Mesodermal cell (in vitro differentiated cells): Measurements from ENCODE around the gene ACBD4.

Source experiments
- H3K27ac ChIP-seq: 2 replicates; pipeline ENCODE4 v1.7.0; 2013; ENCODE audit warnings: mild to moderate bottlenecking, low read depth, low read length, moderate library complexity; ENCODE audit not compliant: severe bottlenecking
- H3K36me3 ChIP-seq: 2 replicates; pipeline ENCODE4 v1.7.1; 2013; ENCODE audit warnings: mild to moderate bottlenecking, low read length, moderate library complexity; ENCODE audit not compliant: control insufficient read depth, insufficient read depth
- H3K4me1 ChIP-seq: one replicate; pipeline ENCODE4 v1.7.1; 2013; ENCODE audit warnings: mild to moderate bottlenecking, low read length; ENCODE audit not compliant: insufficient read depth, control insufficient read depth, poor library complexity, severe bottlenecking
- H3K4me3 ChIP-seq: 2 replicates; pipeline ENCODE4 v1.7.0; 2013; ENCODE audit warnings: low read length, control low read depth, mild to moderate bottlenecking; ENCODE audit not compliant: insufficient read depth, poor library complexity, severe bottlenecking; ENCODE audit errors: extremely low read depth
- H3K9me3 ChIP-seq: 2 replicates; pipeline ENCODE4 v1.7.1; 2013; ENCODE audit warnings: mild to moderate bottlenecking, low read length, moderate library complexity; ENCODE audit not compliant: control insufficient read depth
- WGBS, 2 experiments: methylation state at CpG; one replicate each; pipeline ENCODE4 v1.1.5; 2013; ENCODE audit warnings: missing lambda C conversion rate in 2 of 2; ENCODE audit not compliant: insufficient coverage in 2 of 2; 5-methylcytosine and 5-hydroxymethylcytosine counted together

ACBD4 gene

GRCh38 chr17:45104497-45104896, 31.0 kb upstream of the ACBD4 start:
- Histone ChIP-seq H3K4me3 (no peak overlapping the region), H3K9me3 (no peaks in the 10 kb centered on the region), H3K27ac (no peak overlapping the region), H3K36me3 (peaks cover 89% of the 10 kb centered on the region), H3K4me1 (no peaks in the 10 kb centered on the region)
- WGBS, 2 experiments: 95 to 97% methylated on average over 3 to 6 of the region's 6 CpGs

DNA sequence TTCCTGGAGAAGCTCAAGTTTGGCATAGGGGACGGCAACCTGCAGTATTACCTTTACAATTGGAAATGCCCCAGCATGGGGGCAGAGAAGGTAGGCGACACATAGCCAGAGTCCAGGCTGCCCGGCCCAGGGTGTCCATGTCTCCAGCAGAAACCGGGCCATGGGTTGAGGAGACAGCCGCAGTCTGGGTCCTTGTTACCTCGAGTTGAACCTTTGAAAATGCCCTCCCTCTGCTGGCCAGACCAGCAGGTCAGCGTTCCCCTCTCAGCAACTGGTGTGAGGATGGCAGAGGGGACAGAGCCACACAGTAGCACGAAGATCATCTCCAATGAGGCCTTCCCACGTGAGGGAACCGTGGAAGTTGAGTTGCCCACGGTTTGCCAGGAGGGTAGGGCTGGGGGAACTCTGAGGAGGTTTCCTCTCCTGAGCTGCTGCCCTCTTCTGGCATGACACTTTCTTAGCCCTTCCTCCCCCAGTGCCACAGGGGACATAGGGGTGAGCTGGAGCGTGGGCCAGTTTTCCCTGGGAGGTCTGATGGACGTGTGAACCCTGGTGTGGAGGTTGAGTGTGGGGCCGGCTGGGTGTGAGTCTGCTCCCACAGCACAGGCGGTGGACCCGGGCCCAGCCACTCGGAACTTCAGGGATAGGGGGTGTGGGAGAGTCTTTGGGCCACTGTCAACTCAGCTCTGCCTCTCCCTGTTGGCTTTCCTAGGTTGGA, 30.4 kb upstream of the ACBD4 start:
- no peaks in the 10 kb centered on the region for H3K4me1 ChIP-seq
- no peak overlapping the region for H3K4me3 ChIP-seq
- H3K27ac ChIP-seq: no peak overlapping the region
- 95% methylated on average over 11 to 15 of the region's 17 CpGs for WGBS, 2 experiments
- no peaks in the 10 kb centered on the region for H3K9me3 ChIP-seq
- H3K36me3 ChIP-seq: peaks cover 83% of the 10 kb centered on the region

DNA sequence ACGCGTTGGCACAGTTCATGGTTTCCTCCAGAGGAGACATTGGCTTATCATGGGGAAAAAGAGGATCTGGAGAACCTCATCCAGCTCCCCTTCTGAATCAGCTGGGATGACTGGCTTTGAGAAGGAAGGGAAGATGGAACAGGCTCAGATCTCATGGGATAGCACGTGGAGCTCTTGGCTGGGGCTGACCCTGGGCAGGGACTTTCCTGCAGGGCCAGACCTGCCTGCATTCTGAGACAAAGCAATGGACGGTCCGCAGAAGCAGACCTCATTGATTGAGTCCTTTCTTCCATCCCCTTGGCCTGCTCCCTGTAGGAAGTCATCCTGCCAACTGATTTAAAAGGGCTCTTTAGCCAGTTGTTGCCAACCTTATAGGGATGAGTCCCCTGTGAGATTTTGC, 29.4 kb upstream of the ACBD4 start:
- H3K27ac ChIP-seq: no peak overlapping the region
- H3K36me3 ChIP-seq: peaks cover 80% of the 10 kb centered on the region
- WGBS, 2 experiments: 97 to 100% methylated on average over 3 to 5 of the region's 5 CpGs
- no peak overlapping the region for H3K4me3 ChIP-seq
- no peaks in the 10 kb centered on the region for H3K4me1 ChIP-seq
- no peaks in the 10 kb centered on the region for H3K9me3 ChIP-seq

DNA sequence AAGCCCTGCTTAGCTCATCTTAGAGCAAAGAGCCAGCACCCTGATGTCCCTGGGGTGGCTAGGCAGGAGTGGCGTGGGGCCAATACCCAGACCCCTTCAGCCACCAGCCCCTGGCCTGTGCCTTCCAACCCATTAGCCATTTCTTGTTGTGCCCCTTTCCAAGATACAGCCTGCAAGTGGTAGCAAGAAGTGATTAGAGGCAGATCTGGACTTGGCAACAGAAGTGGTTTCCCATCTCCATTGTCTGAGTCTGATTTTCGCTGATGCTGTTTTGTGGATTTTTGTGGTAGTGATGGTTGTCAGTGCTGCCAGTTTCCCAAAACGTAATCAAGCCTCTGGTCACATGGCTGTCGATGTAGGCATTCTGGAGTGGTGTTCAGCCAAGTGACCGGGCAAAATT, 28.9 kb upstream of the ACBD4 start:
- 90 to 93% methylated on average over 4 to 5 of the region's 5 CpGs for WGBS, 2 experiments
- no peak overlapping the region for H3K27ac ChIP-seq

DNA sequence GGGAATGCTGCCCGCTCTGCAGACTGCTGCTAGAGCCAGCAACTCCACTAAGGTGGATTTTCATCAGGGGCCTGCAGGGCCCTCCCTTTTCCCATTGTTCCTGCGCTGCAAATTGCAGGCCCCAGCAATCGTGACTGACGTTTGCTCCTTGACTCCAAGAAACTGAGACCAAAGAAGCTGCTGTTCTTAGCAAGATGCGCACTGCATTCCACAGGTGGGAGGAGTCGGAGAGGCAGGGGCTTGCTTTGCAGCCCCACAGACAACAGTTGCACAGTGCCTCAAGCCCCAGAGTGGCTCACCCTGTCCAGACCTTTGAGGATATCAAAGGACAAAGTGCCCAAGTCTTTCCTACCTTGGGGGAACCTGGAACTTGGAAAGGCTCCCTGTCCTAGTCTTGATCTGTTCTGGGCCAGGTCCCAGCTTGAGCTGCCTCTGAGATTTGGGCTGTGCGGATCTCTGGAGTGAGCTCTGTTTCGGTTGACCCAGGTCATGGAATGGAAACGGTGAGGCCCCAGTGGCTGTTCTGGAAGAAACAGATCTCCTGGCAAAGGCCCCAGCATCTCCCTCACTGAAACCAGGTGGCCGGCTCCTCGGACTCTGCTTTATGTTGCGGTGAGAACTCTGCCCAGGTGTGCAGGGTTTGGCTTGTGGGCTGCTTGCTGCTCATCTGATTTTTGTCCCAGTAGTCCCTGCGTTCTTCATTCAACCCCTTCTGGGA, 28.0 kb upstream of the ACBD4 start:
- 92 to 96% methylated on average over 13 of the region's 13 CpGs for WGBS, 2 experiments
- Histone ChIP-seq H3K9me3 (no peaks in the 10 kb centered on the region), H3K4me3 (no peak overlapping the region), H3K4me1 (no peaks in the 10 kb centered on the region), H3K27ac (no peak overlapping the region), H3K36me3 (peaks cover 72% of the 10 kb centered on the region)

More for the DNA sequence above, 28.9 kb upstream of the ACBD4 start:
- Histone ChIP-seq H3K36me3 (peaks cover 78% of the 10 kb centered on the region), H3K4me1 (no peaks in the 10 kb centered on the region), H3K4me3 (no peak overlapping the region), H3K9me3 (no peaks in the 10 kb centered on the region)

DNA sequence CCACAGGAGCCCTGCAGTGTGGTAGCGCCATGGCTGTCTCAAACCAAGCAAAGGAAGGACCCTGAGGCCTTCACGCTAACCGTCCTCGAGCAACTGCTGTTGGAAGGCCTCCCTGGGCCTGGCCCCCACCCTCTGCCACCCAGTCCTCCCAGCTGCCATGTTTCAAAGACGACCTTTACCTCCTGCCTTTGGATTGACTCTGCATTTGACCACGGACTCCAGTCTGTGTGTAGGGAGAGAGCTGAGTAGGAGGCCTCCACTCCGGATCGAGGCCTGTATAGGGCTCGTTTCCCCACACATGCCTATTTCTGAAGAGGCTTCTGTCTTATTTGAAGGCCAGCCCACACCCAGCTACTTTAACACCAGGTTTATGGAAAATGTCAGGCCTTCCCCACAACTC, 27.4 kb upstream of the ACBD4 start:
- Histone ChIP-seq H3K9me3 (no peaks in the 10 kb centered on the region), H3K4me1 (no peaks in the 10 kb centered on the region), H3K27ac (no peak overlapping the region), H3K36me3 (peaks cover 72% of the 10 kb centered on the region), H3K4me3 (no peak overlapping the region)
- 94% methylated on average over 8 to 9 of the region's 9 CpGs for WGBS, 2 experiments

DNA sequence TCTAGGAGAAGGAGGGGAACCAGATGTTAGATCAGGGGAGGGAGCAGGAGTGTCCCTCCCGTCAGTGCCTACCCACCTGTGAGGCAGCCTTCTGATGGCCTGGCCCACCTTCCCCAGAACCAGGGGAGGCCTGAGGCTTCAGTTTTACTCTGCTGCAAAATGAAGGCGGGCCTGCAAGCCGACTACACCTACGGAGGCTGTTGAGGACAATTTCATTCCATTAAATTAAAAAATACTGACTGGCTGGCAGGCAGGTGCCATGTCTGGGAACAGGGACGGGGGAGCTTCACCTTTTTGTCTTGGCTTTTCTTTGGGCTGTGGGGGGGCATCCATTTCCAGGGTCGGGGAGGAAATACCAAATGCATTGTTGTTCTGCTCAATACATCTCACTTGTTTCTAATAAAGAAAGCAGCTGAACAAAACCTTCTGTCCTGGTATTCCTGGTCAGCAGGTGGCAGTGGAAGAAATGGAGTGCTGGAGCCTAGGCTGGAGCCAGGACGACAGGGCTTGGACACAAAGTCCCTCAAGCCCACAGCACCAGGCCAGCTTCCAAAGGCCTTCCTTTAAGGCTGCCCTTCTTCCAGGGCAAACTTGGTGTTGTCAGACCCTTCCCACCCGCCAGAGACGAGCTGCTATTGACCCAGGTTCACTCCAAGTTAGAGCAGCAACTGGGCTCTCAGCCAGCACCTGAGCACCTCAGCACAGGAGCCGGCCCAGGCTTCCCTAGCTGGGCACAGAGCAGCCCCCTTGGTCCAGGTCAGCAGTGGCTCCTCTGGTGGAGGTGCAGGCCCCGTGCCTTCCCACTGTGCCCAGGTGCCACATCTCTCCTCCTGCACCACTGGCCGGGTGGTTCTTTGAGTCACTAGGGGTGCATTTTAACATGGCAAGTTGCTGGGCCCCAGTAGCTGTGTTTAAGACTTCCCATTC, 26.6 kb upstream of the ACBD4 start:
- Histone ChIP-seq H3K4me3 (no peak overlapping the region), H3K27ac (no peak overlapping the region), H3K36me3 (peaks cover 67% of the 10 kb centered on the region), H3K9me3 (no peaks in the 10 kb centered on the region), H3K4me1 (no peaks in the 10 kb centered on the region)
- WGBS, 2 experiments: 92 to 97% methylated on average over 8 to 9 of the region's 12 CpGs

GRCh38 chr17:45110676-45111611, 24.5 kb upstream of the ACBD4 start:
- Histone ChIP-seq H3K27ac (no peak overlapping the region), H3K4me1 (peaks cover 3% of the 10 kb centered on the region), H3K9me3 (no peaks in the 10 kb centered on the region), H3K4me3 (no peak overlapping the region), H3K36me3 (peaks cover 47% of the 10 kb centered on the region)
- 79 to 96% methylated on average over 5 to 13 of the region's 16 CpGs for WGBS, 2 experiments

DNA sequence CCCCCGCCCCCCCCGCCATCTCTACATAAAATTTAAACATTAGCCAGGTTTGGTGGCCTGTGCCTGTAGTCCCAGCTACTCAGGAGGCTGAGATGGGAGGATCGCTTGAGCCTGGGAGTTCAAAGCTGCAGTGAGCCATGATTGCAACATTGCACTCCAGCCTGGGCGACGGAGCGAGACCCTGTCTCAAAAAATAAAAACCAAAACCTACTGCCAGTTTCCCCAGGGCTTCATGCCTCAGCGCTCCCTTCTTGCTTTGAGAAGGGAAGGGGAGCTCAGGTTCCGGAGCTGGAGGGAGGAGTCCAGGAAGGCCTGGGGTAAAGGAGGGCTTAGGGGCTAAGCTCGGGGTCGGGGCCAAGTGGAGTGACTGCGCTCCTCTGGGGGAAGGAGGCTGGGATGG, 23.6 kb upstream of the ACBD4 start:
- Histone ChIP-seq H3K4me1 (peaks cover 11% of the 10 kb centered on the region), H3K36me3 (peaks cover 38% of the 10 kb centered on the region), H3K27ac (no peak overlapping the region), H3K9me3 (no peaks in the 10 kb centered on the region), H3K4me3 (no peak overlapping the region)
- 94 to 96% methylated on average over 5 to 6 of the region's 11 CpGs for WGBS, 2 experiments
